ENCODE measurements around the gene ANK3. TPM values are rescaled to one million over a fixed set of nuclear protein-coding genes. Genes with fewer than 3 reads are reported as not detected.

Gene ANK3
- total and polyA plus RNA-seq, 3 donors from 2014 or later = 23.5 to 39.9 (median 38.6) TPM

DNA sequence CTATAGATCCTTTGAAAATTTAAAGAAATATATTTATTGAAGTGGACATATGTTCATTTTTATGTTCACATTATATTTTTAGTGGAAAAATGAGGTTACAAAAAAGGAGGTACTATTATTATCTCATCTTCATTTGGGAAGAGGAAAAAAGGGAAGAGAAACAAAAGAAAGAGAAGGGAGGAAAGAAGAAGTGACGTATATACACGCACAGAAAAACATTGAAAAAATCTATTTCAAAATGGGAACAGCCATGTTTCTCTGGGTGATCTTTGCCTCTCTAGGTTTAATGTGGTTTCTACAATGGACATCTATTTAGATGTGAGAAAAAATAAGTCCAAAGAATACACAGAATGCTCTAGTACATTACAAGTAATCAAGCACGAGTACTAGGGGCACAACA is 14.8 kb downstream of the ANK3 start:
- no peaks in the 10 kb centered on the region for H3K27me3 ChIP-seq
- intact Hi-C loops (cut with DNase I; ENCODE audit: low total_unique reads) = no loop called here
- H3K4me1 ChIP-seq = no peaks in the 10 kb centered on the region
- H3K4me3 ChIP-seq = no peak overlapping the region
- H3K9me3 ChIP-seq = no peaks in the 10 kb centered on the region
- no peak overlapping the region for H3K27ac ChIP-seq
- no peaks in the 10 kb centered on the region for H3K36me3 ChIP-seq (ENCODE audit: low read depth, missing control alignments)
- DNase-seq = no peak
- no peak for TF ChIP-seq POLR2A (IDR thresholded peaks at IDR 0.05)
- TF ChIP-seq, protein P1, sequence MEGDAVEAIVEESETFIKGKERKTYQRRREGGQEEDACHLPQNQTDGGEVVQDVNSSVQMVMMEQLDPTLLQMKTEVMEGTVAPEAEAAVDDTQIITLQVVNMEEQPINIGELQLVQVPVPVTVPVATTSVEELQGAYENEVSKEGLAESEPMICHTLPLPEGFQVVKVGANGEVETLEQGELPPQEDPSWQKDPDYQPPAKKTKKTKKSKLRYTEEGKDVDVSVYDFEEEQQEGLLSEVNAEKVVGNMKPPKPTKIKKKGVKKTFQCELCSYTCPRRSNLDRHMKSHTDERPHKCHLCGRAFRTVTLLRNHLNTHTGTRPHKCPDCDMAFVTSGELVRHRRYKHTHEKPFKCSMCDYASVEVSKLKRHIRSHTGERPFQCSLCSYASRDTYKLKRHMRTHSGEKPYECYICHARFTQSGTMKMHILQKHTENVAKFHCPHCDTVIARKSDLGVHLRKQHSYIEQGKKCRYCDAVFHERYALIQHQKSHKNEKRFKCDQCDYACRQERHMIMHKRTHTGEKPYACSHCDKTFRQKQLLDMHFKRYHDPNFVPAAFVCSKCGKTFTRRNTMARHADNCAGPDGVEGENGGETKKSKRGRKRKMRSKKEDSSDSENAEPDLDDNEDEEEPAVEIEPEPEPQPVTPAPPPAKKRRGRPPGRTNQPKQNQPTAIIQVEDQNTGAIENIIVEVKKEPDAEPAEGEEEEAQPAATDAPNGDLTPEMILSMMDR (IDR thresholded peaks at IDR 0.05) = no peak
- 83 to 86% methylated on average over 3 of the region's 3 CpGs for WGBS, 2 donors

DNA sequence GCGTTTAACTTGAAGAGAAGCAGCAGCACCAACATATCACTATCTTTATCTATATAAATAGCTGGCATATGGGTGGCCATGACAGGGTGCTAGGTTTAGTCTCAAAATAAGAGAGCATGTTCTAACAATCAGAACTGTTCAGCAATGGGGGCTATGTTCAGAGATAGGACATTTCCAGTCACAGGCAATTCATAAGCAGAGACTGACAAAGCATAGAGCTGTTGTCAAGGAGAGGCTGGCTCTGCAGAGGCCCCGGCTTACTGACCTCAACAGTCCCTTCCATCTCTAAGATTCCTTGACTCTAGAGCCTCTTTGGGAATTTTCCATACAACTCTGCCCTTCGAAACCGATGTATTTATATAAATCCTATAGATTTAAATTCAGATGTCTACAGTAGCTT is 17.2 kb downstream of the ANK3 start:
- H3K27me3 ChIP-seq = no peaks in the 10 kb centered on the region
- DNase-seq = no peak
- no peaks in the 10 kb centered on the region for H3K36me3 ChIP-seq (ENCODE audit: low read depth, missing control alignments)
- H3K27ac ChIP-seq = no peak overlapping the region
- no peak overlapping the region for H3K4me3 ChIP-seq
- 84 to 95% methylated on average over 4 of the region's 4 CpGs for whole genome bisulfite sequencing, 2 donors
- no peaks in the 10 kb centered on the region for H3K9me3 ChIP-seq
- intact Hi-C loops (cut with DNase I; ENCODE audit: low total_unique reads) = no loop called here
- TF ChIP-seq POLR2A (IDR thresholded peaks at IDR 0.05) = no peak
- TF ChIP-seq, protein P1 (IDR thresholded peaks at IDR 0.05) = no peak
- no peaks in the 10 kb centered on the region for H3K4me1 ChIP-seq

DNA sequence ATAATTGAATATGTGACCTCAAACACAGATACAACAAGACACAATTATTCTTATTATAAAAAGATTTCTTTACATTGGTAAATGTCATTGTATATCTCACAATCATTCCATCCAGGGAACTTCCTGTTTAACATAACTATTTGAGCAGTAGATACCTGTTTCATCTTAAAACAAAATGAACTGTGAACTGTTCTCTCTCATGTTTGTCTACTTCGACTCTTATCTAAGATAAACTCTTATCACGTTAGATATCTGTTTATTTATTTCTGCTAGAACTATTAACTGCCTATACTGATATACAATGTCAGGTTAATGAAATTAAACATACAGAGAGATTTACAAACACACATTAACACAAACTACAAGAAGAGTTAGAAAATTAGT is 20.1 kb downstream of the ANK3 start:
- 78 to 79% methylated on average over 2 of the region's 2 CpGs for WGBS, 2 donors
- no peak for TF ChIP-seq POLR2A (IDR thresholded peaks at IDR 0.05)
- TF ChIP-seq, protein P1 (IDR thresholded peaks at IDR 0.05) = no peak

DNA sequence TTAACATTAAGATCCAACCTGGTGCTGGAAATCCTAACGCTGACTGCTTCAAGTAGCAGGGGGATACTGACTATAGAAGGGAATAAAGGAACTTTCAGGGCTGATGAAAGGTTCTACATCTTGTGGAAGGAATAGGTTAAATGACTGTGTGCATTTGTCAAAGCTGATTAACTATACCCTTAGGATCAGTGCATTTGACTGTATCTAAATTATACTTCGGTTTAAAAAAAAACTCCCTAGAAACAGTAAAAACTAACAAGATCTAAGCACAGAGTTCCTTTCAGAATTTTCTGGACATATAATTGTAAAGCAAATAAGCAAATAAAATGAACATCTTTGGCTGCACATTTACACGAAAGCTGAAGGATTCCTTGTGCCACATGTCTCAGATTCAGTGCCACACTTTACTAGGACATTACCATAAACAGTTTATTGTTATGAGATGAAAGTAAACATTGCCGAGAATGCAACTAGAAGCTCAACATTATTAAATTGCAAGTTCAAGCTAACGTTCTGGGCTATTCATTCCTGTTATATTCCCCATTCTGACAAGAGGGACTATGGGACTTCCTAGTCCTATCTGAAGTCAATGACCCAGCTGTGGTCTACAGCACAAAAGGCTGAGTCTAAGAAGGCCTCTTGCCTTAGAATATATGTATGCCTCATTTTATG is 20.7 kb downstream of the ANK3 start:
- intact Hi-C loops (cut with DNase I; ENCODE audit: low total_unique reads) = no loop called here
- no peaks in the 10 kb centered on the region for H3K4me1 ChIP-seq
- no peaks in the 10 kb centered on the region for H3K9me3 ChIP-seq
- TF ChIP-seq, protein P1 (IDR thresholded peaks at IDR 0.05) = no peak
- no peak for TF ChIP-seq POLR2A (IDR thresholded peaks at IDR 0.05)
- 77 to 84% methylated on average over 5 of the region's 5 CpGs for whole genome bisulfite sequencing, 2 donors
- H3K4me3 ChIP-seq = no peak overlapping the region
- no peaks in the 10 kb centered on the region for H3K27me3 ChIP-seq
- no peak for DNase-seq
- no peak overlapping the region for H3K27ac ChIP-seq
- no peaks in the 10 kb centered on the region for H3K36me3 ChIP-seq (ENCODE audit: low read depth, missing control alignments)

More for the DNA sequence above, 20.1 kb downstream of the ANK3 start:
- no peak overlapping the region for H3K4me3 ChIP-seq
- no peaks in the 10 kb centered on the region for H3K4me1 ChIP-seq
- no peak for DNase-seq
- intact Hi-C loops (cut with DNase I; ENCODE audit: low total_unique reads) = no loop called here
- H3K27me3 ChIP-seq = no peaks in the 10 kb centered on the region
- H3K9me3 ChIP-seq = no peaks in the 10 kb centered on the region
- H3K27ac ChIP-seq = no peak overlapping the region
- no peaks in the 10 kb centered on the region for H3K36me3 ChIP-seq (ENCODE audit: low read depth, missing control alignments)

DNA sequence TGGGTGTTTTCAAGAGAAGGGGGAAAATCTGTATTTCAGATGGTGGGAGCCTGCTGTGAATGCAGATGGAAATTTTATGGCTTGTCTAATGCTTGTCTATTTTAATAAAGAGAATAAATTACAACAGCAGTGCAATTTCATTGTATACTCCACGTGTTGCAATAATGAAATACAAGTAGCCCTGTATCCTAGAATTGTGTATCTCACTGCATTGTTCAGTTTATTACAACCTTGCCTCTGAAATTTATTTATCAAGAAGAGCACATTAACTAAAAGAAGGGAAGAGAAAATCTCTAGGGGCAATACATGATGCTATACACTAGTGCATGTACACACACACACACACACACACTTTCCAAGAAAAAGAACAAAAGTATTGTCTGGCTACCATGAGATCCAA is 21.8 kb downstream of the ANK3 start:
- WGBS, 2 donors = 63 to 71% methylated on average over 1 of the region's 1 CpG
- Histone ChIP-seq H3K27me3 (no peaks in the 10 kb centered on the region), H3K36me3 (ENCODE audit: low read depth, missing control alignments) (no peaks in the 10 kb centered on the region), H3K27ac (no peak overlapping the region), H3K9me3 (no peaks in the 10 kb centered on the region), H3K4me3 (no peak overlapping the region), H3K4me1 (no peaks in the 10 kb centered on the region)
- DNase-seq = no peak
- intact Hi-C loops (cut with DNase I; ENCODE audit: low total_unique reads) = no loop called here
- TF ChIP-seq, protein P1 (IDR thresholded peaks at IDR 0.05) = no peak
- TF ChIP-seq POLR2A (IDR thresholded peaks at IDR 0.05) = no peak

Measured in testis (tissue), 3 donors.